AG04450 (cell line): ENCODE results near the gene NTM. TPM values are rescaled to one million over a fixed set of nuclear protein-coding genes. Genes with fewer than 3 reads are reported as not detected.

ENCODE experiments used
- CTCF ChIA-PET: fragments of 300-600, 350-600 bp; formaldehyde crosslinking; extraction: SDS; loops from one replicate; lab custom pipeline; 2022; ENCODE audit warnings: antibody characterized with exemption, inconsistent platforms; lab: Charles Lee
- POLR2A ChIA-PET: fragments of 350-600 bp; formaldehyde crosslinking; extraction: SDS; loops from one replicate; lab custom pipeline; 2021; ENCODE audit warnings: antibody characterized with exemption, inconsistent platforms; lab: Yijun Ruan, JAX
- DNase-seq: peaks from one replicate; pipeline ENCODE4 v3.0.0-alpha.2; 2011; ENCODE audit warnings: low read depth, low spot score
- H3K27ac ChIP-seq: one replicate; pipeline ENCODE4 v1.5.1; 2012; ENCODE audit warnings: low read depth, low read length, control low read depth
- H3K27me3 ChIP-seq: one replicate; pipeline ENCODE4 v1.6.0; 2012; ENCODE audit warnings: low read length; ENCODE audit not compliant: control insufficient read depth, insufficient read depth
- H3K4me3 ChIP-seq: 2 replicates; pipeline ENCODE4 v1.5.1; 2011; ENCODE audit warnings: mild to moderate bottlenecking, low read depth, low read length, control low read depth
- H3K9me3 ChIP-seq: 2 replicates; pipeline ENCODE4 v1.5.1; 2012; ENCODE audit warnings: low read length; ENCODE audit not compliant: control insufficient read depth, insufficient read depth
- polyA plus RNA-seq: library from polyadenylated mRNA; depleted of rRNA; stranded (reverse); fragments of >200 nt; gene quantifications from 2 replicates; pipeline ENCODE4 v1.2.3, GENCODE V29; 2011
- TF ChIP-seq, protein P1 (sequence below): IDR thresholded peaks from 2 replicates; pipeline ENCODE4 v1.5.1; 2011; ENCODE audit warnings: low read depth, low read length, control low read depth, inconsistent platforms

NTM gene
- polyA plus RNA-seq, 1 experiment = 26.9 TPM

DNA sequence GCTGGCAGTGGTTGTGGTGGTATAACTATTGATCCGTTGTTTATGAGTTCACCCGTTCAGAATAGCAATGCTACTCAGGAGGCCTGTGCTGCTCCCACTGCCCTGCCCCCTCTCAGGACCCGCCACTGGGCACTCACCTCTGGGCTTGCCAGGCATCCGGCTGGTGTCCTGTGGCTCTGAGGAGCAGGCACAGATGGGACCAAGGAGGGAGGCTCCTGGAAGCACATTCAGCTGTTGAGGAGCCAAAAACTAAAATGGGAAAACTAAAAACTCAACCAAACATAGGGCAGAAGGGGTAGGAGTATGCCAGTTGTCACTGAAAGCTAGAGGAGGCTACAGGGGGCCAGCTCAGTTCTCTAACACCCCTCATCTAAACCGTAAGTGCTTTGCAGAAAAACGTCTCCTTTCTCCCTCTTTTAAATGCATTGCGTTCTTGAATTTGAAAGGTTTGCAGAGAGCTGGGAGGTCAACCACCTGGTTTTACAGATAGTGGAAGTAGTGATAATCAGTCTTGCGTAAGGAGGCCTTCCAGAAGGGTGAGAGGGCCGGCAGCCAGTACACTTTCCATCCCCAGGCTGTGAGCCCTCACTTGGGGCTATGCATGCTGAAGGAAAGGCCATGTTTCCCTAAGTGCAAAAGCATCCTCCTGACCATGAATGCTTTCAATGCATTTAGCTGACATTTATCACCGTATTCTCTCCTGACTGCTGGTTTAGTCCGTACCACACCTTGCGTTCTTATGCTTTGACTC is 547.4 kb downstream of the NTM start:
- DNase-seq = no peak
- CTCF ChIA-PET = interaction anchor here (1.3 to 1.6 kb wide), 2 partner anchors 50 to 209 kb away, joined by 5 to 6 read pairs; no protein-coding TSS in a partner anchor
- H3K9me3 ChIP-seq = 0 out of 2 replicates have a peak, but pooled peaks cover 2% of the 10 kb centered on the region
- POLR2A ChIA-PET = no interaction called here
- TF ChIP-seq, protein P1, sequence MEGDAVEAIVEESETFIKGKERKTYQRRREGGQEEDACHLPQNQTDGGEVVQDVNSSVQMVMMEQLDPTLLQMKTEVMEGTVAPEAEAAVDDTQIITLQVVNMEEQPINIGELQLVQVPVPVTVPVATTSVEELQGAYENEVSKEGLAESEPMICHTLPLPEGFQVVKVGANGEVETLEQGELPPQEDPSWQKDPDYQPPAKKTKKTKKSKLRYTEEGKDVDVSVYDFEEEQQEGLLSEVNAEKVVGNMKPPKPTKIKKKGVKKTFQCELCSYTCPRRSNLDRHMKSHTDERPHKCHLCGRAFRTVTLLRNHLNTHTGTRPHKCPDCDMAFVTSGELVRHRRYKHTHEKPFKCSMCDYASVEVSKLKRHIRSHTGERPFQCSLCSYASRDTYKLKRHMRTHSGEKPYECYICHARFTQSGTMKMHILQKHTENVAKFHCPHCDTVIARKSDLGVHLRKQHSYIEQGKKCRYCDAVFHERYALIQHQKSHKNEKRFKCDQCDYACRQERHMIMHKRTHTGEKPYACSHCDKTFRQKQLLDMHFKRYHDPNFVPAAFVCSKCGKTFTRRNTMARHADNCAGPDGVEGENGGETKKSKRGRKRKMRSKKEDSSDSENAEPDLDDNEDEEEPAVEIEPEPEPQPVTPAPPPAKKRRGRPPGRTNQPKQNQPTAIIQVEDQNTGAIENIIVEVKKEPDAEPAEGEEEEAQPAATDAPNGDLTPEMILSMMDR = no peak
- no peaks in the 10 kb centered on the region for H3K27me3 ChIP-seq
- no peak overlapping the region for H3K27ac ChIP-seq
- H3K4me3 ChIP-seq = no peak overlapping the region

DNA sequence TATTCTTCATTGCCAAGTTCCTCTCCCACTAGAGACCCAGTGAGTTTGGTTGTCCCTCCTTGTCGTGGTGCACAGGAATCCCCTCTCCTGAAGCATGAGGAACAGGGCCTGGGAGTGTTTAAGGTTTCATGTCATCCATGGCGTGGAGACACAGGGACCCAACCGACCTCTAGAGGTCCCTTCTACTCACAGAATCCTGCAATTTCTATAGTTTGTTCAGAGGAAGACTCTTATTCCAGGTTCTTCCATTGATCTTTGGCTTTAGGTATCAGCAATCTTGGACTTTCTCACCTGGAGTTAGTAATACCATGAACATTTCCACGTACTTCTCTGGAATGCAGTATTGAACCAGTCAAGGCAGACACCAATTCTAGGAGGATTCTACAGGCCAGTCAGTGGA is 548.2 kb downstream of the NTM start:
- 0 out of 2 replicates have a peak, but pooled peaks cover 2% of the 10 kb centered on the region for H3K9me3 ChIP-seq
- H3K4me3 ChIP-seq = no peak overlapping the region
- no peaks in the 10 kb centered on the region for H3K27me3 ChIP-seq
- ChIA-PET POLR2A (no interaction called here), CTCF (interaction anchor here (0.6 to 1.6 kb wide), 3 partner anchors 51 to 208 kb away, joined by 4 to 6 read pairs (median 5); no protein-coding TSS in a partner anchor)
- TF ChIP-seq, protein P1 = no peak
- no peak for DNase-seq
- H3K27ac ChIP-seq = no peak overlapping the region

DNA sequence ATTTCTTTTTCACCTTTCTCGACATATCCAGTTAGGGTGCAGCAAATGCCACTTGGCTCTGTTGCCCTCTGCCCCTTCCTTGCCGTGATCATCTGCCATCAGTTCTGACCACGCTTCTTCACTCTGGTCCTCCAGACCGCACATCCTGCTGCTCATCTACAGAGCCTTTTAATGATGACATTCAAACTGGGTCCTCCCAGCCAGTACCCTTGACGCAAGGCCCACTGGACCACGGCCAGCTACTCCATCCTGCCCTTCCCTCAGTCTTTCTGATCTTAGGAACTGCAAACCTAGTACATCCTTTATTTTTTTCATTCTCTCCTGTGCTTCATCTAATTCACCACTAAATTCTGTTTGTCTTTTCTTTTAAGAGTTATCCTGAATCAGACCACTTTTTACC is 551.8 kb downstream of the NTM start:
- Histone ChIP-seq H3K27me3 (no peaks in the 10 kb centered on the region), H3K9me3 (no peaks in the 10 kb centered on the region), H3K4me3 (no peak overlapping the region), H3K27ac (no peak overlapping the region)
- ChIA-PET POLR2A (no interaction called here), CTCF (interaction anchor here (0.7 kb wide), 1 partner anchor 54 kb away, joined by 3 read pairs; no protein-coding TSS in a partner anchor)
- DNase-seq = no peak
- TF ChIP-seq, protein P1 = no peak

DNA sequence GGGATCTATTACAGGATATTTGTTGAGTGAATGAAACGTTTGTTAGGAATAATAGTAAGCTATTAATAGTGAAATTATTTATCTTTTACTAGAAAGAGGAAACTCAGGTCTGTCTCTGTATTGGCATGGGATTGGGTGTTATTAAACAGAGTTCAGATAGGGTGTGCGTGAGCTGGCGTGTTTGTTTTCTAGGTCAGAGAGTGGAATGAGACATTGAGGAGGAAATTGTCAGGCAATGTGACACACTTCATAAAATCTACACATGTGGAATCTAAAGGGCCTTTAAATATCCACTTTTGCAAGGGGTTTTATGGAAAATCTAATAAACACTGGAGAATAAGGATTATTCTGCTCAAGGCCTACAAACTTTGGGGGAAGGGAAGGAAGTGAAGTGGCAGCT is 552.9 kb downstream of the NTM start:
- TF ChIP-seq, protein P1 = no peak
- no peaks in the 10 kb centered on the region for H3K9me3 ChIP-seq
- ChIA-PET POLR2A (no interaction called here), CTCF (interaction anchor here (0.9 to 1.9 kb wide), 4 partner anchors 9 to 204 kb away, joined by 4 to 8 read pairs (median 6); no protein-coding TSS in a partner anchor)
- no peaks in the 10 kb centered on the region for H3K27me3 ChIP-seq
- H3K4me3 ChIP-seq = no peak overlapping the region
- H3K27ac ChIP-seq = no peak overlapping the region
- DNase-seq = no peak

DNA sequence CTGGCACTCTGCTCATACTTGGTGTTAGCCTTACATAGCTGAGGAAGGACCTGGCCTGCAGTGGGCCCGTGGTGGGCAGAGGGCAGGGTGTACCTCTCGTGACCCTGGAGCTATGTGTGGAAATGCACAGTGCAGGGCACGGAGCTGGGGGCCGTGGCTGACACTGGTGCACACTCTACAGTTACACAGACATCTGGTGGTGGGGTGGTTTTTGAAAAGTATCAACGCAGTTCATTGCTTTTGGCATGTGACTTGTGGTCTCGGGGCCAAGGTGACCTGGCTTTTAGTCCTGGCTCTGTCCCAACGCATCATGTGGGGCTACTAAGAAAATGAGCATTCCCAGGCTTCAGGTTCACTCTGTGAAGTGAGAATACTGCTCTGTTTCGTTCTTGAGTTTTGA is 553.6 kb downstream of the NTM start:
- Histone ChIP-seq H3K27ac (peak overlapping the region; percentile 60), H3K27me3 (no peaks in the 10 kb centered on the region), H3K9me3 (no peaks in the 10 kb centered on the region), H3K4me3 (no peak overlapping the region)
- TF ChIP-seq, protein P1 = no peak
- ChIA-PET POLR2A (no interaction called here), CTCF (interaction anchor here (0.7 to 1.9 kb wide), 6 partner anchors 11 to 203 kb away, joined by 3 to 8 read pairs (median 4); no protein-coding TSS in a partner anchor)
- no peak for DNase-seq
